OCI-LY3 (cell line): Measurements from ENCODE around the gene CNIH3.

Source experiments
- H2AFZ ChIP-seq: fragments of 200-600, 300-600 bp; shearing (Covaris generic); 2 replicates; pipeline ENCODE4 v1.6.0; 2014; ENCODE audit warnings: antibody characterized with exemption, low read depth, low read length
- H3K27ac ChIP-seq: fragments of 200-600, 300-600 bp; sonication (generic); 2 replicates; pipeline ENCODE4 v1.5.1; 2014; ENCODE audit warnings: mild to moderate bottlenecking, low read length, moderate library complexity, mixed read lengths
- H3K27me3 ChIP-seq: fragments of 200-600, 300-600 bp; sonication (generic); 2 replicates; pipeline ENCODE4 v1.6.1; 2014; ENCODE audit warnings: low read depth, low read length, mixed read lengths
- H3K36me3 ChIP-seq: fragments of 200-600, 300-600 bp; sonication (generic); replicated peaks from 2 replicates; pipeline ENCODE3; 2014; ENCODE audit warnings: low read depth, low read length, mixed read lengths
- H3K4me1 ChIP-seq: fragments of 300-600, 200-600 bp; sonication (generic); 2 replicates; pipeline ENCODE4 v1.6.1; 2014; ENCODE audit warnings: low read length, mixed read lengths
- H3K4me2 ChIP-seq: fragments of 200-600, 300-600 bp; sonication (generic); 2 replicates; pipeline ENCODE4 v1.6.1; 2014; ENCODE audit warnings: low read length, mixed read lengths
- H3K4me3 ChIP-seq: fragments of 300-600, 200-600 bp; sonication (generic); 2 replicates; pipeline ENCODE4 v1.5.1; 2014; ENCODE audit warnings: antibody characterized with exemption, mild to moderate bottlenecking, low read length, moderate library complexity
- H3K79me2 ChIP-seq: fragments of 300-600, 200-600 bp; shearing (Covaris generic); 2 replicates; pipeline ENCODE4 v1.6.1; 2014; ENCODE audit warnings: mild to moderate bottlenecking, low read length, mixed read lengths
- H3K9ac ChIP-seq: fragments of 300-600, 200-600 bp; shearing (Covaris generic); 2 replicates; pipeline ENCODE4 v1.6.0; 2014; ENCODE audit warnings: mild to moderate bottlenecking, low read length, moderate library complexity
- H3K9me3 ChIP-seq: fragments of 200-600, 300-600 bp; shearing (Covaris generic); 2 replicates; pipeline ENCODE4 v1.6.1; 2014; ENCODE audit warnings: low read length, mixed read lengths; ENCODE audit not compliant: insufficient read depth
- H4K20me1 ChIP-seq: fragments of 200-600, 300-600 bp; sonication (generic); 2 replicates; pipeline ENCODE4 v1.6.1; 2016; ENCODE audit warnings: low read length, mixed read lengths; ENCODE audit not compliant: insufficient read depth
- EZH2phosphoT487 ChIP-seq: fragments of 200-600 bp; shearing (Covaris generic); IDR thresholded peaks from 2 replicates; pipeline ENCODE4 v1.6.1; 2018; ENCODE audit warnings: antibody characterized with exemption, mixed run types, low read depth
- TF ChIP-seq, protein P1 (sequence below): fragments of 200-600, 300-600 bp; sonication (generic); IDR thresholded peaks from 2 replicates; pipeline ENCODE4 v1.5.1; 2014; ENCODE audit warnings: antibody characterized with exemption, low read length, low read depth

CNIH3 gene

DNA sequence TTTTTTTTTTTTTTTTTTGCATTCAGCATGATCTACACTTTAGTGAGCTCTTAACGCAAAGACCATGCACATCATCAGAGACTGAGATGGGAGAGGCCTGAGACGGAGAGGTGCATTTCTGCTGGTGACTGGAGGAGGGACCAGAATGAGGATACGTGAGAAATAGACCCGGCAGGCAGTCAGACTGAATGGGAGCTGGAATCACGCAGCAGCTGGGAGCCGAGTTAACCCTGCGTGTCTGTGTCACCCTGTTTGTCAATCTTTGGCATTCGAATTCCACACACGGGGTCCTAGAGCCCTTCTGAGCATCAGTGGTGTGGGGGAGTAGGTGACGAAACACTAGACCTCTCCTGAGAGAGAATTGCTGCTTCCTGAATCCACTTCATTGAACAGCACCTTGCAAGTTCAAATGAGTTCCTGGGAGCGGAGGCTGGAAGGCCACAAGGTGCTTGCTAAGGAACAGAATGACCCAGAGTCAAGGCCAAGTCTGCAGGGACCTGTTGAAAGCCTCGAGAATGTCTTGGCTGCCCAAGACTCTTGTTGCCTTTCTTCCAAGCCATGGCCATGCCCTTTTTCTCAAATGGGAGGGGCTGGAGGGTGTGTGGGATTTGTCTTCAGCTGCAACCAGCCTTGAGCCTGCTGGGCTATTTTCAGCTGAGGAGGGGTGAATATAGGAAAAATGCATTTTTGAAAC, 123.3 kb downstream of the CNIH3 start:
- Histone ChIP-seq H4K20me1 (no peaks in the 10 kb centered on the region), H3K4me3 (no peak overlapping the region), H3K9me3 (no peaks in the 10 kb centered on the region), H3K9ac (no peak overlapping the region), H3K27ac (no peak overlapping the region), H3K4me1 (peaks cover 52% of the 10 kb centered on the region), H2AFZ (no peak overlapping the region), H3K79me2 (no peaks in the 10 kb centered on the region), H3K27me3 (peaks cover 21% of the 10 kb centered on the region), H3K36me3 (no peaks in the 10 kb centered on the region), H3K4me2 (peak overlapping the region; percentile 24)
- TF ChIP-seq EZH2phosphoT487: no peak
- TF ChIP-seq, protein P1, sequence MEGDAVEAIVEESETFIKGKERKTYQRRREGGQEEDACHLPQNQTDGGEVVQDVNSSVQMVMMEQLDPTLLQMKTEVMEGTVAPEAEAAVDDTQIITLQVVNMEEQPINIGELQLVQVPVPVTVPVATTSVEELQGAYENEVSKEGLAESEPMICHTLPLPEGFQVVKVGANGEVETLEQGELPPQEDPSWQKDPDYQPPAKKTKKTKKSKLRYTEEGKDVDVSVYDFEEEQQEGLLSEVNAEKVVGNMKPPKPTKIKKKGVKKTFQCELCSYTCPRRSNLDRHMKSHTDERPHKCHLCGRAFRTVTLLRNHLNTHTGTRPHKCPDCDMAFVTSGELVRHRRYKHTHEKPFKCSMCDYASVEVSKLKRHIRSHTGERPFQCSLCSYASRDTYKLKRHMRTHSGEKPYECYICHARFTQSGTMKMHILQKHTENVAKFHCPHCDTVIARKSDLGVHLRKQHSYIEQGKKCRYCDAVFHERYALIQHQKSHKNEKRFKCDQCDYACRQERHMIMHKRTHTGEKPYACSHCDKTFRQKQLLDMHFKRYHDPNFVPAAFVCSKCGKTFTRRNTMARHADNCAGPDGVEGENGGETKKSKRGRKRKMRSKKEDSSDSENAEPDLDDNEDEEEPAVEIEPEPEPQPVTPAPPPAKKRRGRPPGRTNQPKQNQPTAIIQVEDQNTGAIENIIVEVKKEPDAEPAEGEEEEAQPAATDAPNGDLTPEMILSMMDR: no peak

DNA sequence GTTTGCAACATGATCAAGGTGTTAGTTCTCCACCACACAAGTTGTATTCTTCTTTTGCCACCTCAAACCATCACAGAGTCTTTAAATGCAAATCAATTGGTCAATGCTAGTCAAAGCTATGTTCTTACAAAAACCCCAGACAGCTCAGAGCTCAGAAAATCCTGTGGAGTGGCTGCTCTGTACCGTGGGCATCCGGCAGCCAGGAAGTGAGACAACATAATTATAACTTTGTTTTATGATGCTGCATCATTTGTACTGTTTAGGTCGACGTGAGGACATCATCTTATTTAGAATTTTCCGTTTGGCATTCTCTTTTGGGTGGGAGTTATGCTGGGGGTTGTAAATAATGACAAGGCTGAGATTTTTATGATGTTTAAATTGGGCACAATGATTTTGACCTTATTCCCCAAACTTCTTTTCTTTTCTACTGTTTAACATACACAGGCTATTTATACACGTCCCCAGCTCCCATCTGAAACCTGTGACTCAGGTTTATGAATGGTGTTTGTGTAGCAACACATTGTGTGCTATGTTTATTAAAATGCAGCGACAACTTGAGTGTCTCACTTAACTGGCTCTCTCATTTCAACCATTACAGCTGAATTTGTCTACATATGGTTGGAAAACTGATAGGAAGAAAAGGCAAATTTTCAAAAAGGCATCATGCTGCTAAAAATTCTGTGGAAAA, 124.0 kb downstream of the CNIH3 start:
- Histone ChIP-seq H3K27ac (no peak overlapping the region), H3K27me3 (peaks cover 21% of the 10 kb centered on the region), H3K4me1 (peaks cover 52% of the 10 kb centered on the region), H3K4me2 (peak overlapping the region; percentile 24), H2AFZ (no peak overlapping the region), H3K4me3 (no peak overlapping the region), H3K79me2 (no peaks in the 10 kb centered on the region), H3K9me3 (no peaks in the 10 kb centered on the region), H4K20me1 (no peaks in the 10 kb centered on the region), H3K36me3 (no peaks in the 10 kb centered on the region), H3K9ac (no peak overlapping the region)
- TF ChIP-seq, protein P1: no peak
- no peak for TF ChIP-seq EZH2phosphoT487

DNA sequence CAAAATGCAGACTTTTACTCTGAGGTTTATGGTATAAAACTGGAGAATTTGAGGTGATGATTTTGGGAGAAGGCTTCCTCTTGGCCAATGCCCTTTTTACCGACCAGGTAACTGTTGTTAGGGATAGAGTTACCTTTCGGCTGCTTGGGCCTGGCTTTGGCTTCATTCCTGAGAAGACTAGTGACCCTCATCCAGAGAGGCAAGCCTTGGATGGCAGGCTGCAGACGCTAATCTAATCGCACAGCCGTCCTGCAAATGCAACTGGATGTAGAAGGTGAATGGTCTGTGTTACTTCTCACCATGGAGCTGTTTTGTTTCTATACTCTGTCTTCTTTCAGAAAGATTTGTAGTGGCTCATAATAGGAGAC, 124.6 kb downstream of the CNIH3 start:
- no peaks in the 10 kb centered on the region for H3K36me3 ChIP-seq
- no peak overlapping the region for H3K27ac ChIP-seq
- no peaks in the 10 kb centered on the region for H3K79me2 ChIP-seq
- H3K9ac ChIP-seq: no peak overlapping the region
- peak overlapping the region; percentile 24; the same call in 1 of the 2 replicates for H3K4me2 ChIP-seq
- no peaks in the 10 kb centered on the region for H3K9me3 ChIP-seq
- H3K27me3 ChIP-seq: peaks cover 21% of the 10 kb centered on the region
- no peak overlapping the region for H3K4me3 ChIP-seq
- TF ChIP-seq EZH2phosphoT487: no peak
- TF ChIP-seq, protein P1: no peak
- H3K4me1 ChIP-seq: peaks cover 53% of the 10 kb centered on the region
- H4K20me1 ChIP-seq: no peaks in the 10 kb centered on the region
- H2AFZ ChIP-seq: no peak overlapping the region

GRCh38 chr1:224742349-224742748, 126.2 kb downstream of the CNIH3 start:
- H3K36me3 ChIP-seq: no peaks in the 10 kb centered on the region
- TF ChIP-seq, protein P1: no peak
- TF ChIP-seq EZH2phosphoT487: no peak
- H4K20me1 ChIP-seq: no peaks in the 10 kb centered on the region
- peaks cover 51% of the 10 kb centered on the region for H3K4me1 ChIP-seq
- H3K9ac ChIP-seq: no peak overlapping the region
- no peaks in the 10 kb centered on the region for H3K9me3 ChIP-seq
- H3K27me3 ChIP-seq: peaks cover 21% of the 10 kb centered on the region
- H2AFZ ChIP-seq: no peak overlapping the region
- no peaks in the 10 kb centered on the region for H3K79me2 ChIP-seq
- no peak overlapping the region for H3K4me3 ChIP-seq
- no peak overlapping the region for H3K4me2 ChIP-seq
- no peak overlapping the region for H3K27ac ChIP-seq
